Cardiac muscle cell (in vitro differentiated cells and primary cell): ENCODE measurements around the gene HDAC7. TPM values are rescaled to one million over a fixed set of nuclear protein-coding genes. Genes with fewer than 3 reads are reported as not detected.
A peak's percentile ranks its signal among the peaks of the same experiment; 100 is the strongest.

Experiments used
- DNase-seq, 2 donors: peaks; one replicate each; pipeline versions ENCODE4 v3.0.0 to v3.0.0-alpha.2; 2010 to 2017; ENCODE audit warnings: low read depth in 1 of 2, low spot score in 1 of 2
- H3K27ac ChIP-seq: fragments of 200-600 bp; sonication (generic); 2 replicates; pipeline ENCODE4 v1.5.1; 2016
- H3K27me3 ChIP-seq: fragments of 200-600 bp; sonication (generic); 2 replicates; pipeline ENCODE4 v1.6.0; 2016; ENCODE audit warnings: control low read depth
- H3K36me3 ChIP-seq: fragments of 200-600 bp; sonication (generic); 2 replicates; pipeline ENCODE4 v1.5.1; 2016; ENCODE audit warnings: control low read depth
- H3K4me1 ChIP-seq: fragments of 200-600 bp; sonication (generic); 2 replicates; pipeline ENCODE4 v1.8.1; 2017; ENCODE audit warnings: low read depth, mild to moderate bottlenecking, mixed run types
- H3K4me3 ChIP-seq: fragments of 200-600 bp; sonication (generic); 2 replicates; pipeline ENCODE4 v1.5.1; 2016; ENCODE audit warnings: mild to moderate bottlenecking
- H3K9me3 ChIP-seq: fragments of 200-600 bp; sonication (generic); 2 replicates; pipeline ENCODE4 v1.5.1; 2017; ENCODE audit warnings: low read depth, mild to moderate bottlenecking, control low read depth
- CTCF ChIP-seq: IDR thresholded peaks from 2 replicates; pipeline ENCODE4 v1.5.1; 2012; ENCODE audit warnings: low read depth, mild to moderate bottlenecking, low read length
- polyA plus RNA-seq: library from polyadenylated mRNA; unstranded; fragments of >200 nt; fragmentation: Nextera tagmentation; extraction: Ambion mirVana; gene quantifications from 2 replicates; pipeline ENCODE4 v1.2.1, GENCODE V29; 2016
- total RNA-seq: library from RNA; depleted of rRNA; stranded (reverse); fragments of >200 nt; gene quantifications from 2 replicates; pipeline ENCODE4 v1.2.3, GENCODE V29; 2016

HDAC7 gene
- total and polyA plus RNA-seq, 2 experiments from 2014 or later, result 43.7 to 93.0 TPM

DNA sequence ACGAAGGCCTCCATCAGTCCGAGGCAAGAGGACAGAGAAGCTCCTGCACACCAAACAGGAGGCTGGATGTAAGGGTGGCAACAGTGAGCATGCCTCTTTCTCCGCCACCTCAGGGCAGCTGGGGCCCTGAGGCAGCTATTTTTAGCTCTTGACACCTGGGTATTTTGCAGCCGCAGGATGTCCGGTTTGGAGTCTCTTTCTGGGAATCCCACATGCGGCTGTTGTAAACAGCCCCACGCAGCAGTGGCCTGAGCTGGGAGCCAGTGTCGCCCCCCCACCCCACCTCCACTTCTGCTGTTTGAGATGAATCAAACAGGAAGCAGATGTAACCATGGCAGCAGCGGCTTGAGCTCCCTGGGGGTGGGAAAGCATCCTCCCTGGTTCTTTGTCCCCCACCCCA is 11.7 kb downstream of the HDAC7 start:
- no peak for TF ChIP-seq CTCF
- Histone ChIP-seq H3K27me3 (no peaks in the 10 kb centered on the region), H3K4me1 (peaks cover 63% of the 10 kb centered on the region), H3K36me3 (no peaks in the 10 kb centered on the region), H3K9me3 (no peaks in the 10 kb centered on the region), H3K27ac (peak overlapping the region; percentile 80), H3K4me3 (no peak overlapping the region)
- peak in 1 of 2 donors; percentile 67 for DNase-seq

DNA sequence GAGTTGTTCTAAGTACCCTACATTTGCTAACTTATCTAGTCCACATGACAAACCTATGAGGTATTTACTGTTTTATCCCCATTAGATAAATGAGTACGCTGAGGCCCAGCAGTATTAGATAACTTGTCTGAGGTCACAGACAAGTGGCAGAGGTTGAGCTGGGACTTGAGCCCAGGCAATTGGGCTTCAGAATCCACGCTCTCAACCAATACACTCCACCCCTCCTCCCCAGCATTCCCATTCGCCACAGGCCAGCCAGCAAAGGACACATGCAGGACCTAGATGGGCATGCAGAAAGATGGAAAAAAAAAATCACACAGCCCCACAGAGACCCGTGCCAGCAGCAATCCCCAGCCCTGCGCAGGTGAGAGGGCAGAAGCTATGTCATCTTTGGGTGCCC is 12.4 kb downstream of the HDAC7 start:
- H3K27ac ChIP-seq, result peak overlapping the region; percentile 80
- no peak for TF ChIP-seq CTCF
- H3K36me3 ChIP-seq, result no peaks in the 10 kb centered on the region

GRCh38 chr12:47805417-47805816 is 14.3 kb downstream of the HDAC7 start:
- DNase-seq, result no peak

More for the DNA sequence above, 12.4 kb downstream of the HDAC7 start:
- Histone ChIP-seq H3K9me3 (no peaks in the 10 kb centered on the region), H3K4me3 (no peak overlapping the region), H3K27me3 (no peaks in the 10 kb centered on the region), H3K4me1 (peaks cover 67% of the 10 kb centered on the region)
- no peak for DNase-seq

GRCh38 chr12:47804171-47804570 is 15.5 kb downstream of the HDAC7 start:
- H3K9me3 ChIP-seq, result no peaks in the 10 kb centered on the region
- DNase-seq, result no peak
- no peaks in the 10 kb centered on the region for H3K36me3 ChIP-seq
- no peak overlapping the region for H3K4me3 ChIP-seq
- peak overlapping the region; percentile 29 for H3K27ac ChIP-seq
- no peaks in the 10 kb centered on the region for H3K27me3 ChIP-seq
- peaks cover 42% of the 10 kb centered on the region for H3K4me1 ChIP-seq
- no peak for TF ChIP-seq CTCF

More at GRCh38 chr12:47805417-47805816, 14.3 kb downstream of the HDAC7 start:
- Histone ChIP-seq H3K9me3 (no peaks in the 10 kb centered on the region), H3K36me3 (no peaks in the 10 kb centered on the region), H3K4me1 (peaks cover 48% of the 10 kb centered on the region), H3K27ac (no peak overlapping the region), H3K27me3 (no peaks in the 10 kb centered on the region), H3K4me3 (no peak overlapping the region)
- no peak for TF ChIP-seq CTCF

DNA sequence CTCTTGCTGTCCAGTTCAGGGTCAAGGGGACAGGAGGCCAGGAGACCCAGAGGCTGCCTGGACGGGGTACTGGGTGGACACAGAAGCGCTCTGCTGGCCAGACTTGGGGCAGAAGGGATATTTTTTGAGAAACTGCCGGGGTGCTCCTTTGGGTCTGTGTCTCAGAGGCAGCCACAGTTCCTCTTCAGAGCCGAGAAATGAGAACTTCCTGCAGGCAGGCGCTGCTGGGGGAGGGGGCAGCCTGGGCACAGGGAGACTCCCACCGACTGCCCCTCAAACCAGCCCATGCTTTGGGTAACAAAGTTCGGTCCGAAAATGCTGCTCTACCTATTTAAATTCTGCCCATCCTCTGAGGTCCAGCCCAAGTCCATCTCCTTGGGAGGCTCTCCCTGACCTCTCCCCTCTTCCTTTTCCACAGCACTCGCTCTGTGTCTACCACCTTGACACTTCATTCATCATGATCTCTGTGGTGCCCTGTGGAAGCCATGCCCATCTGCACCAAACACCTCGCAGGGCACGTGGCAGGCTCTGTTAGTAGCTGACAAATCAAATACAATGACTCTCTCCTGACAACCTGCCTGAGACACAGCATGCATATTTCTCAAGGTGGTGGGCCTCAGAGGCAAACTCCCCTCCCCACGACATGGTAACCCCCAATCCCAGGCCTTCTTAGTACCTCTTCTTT is 16.4 kb downstream of the HDAC7 start:
- Histone ChIP-seq H3K36me3 (no peaks in the 10 kb centered on the region), H3K4me1 (peaks cover 34% of the 10 kb centered on the region), H3K9me3 (no peaks in the 10 kb centered on the region), H3K27ac (peak overlapping the region; percentile 35), H3K27me3 (no peaks in the 10 kb centered on the region), H3K4me3 (no peak overlapping the region)
- no peak for TF ChIP-seq CTCF
- no peak for DNase-seq
